Osteocyte (in vitro differentiated cells): Measurements from ENCODE around the gene CCDC47. TPM values are rescaled to one million over a fixed set of nuclear protein-coding genes. Genes with fewer than 3 reads are reported as not detected.
A peak's percentile ranks its signal among the peaks of the same experiment; 100 is the strongest.

Experiments
- DNase-seq: peaks from one replicate; pipeline ENCODE4 v3.0.0; 2021; ENCODE audit warnings: mixed read lengths; ENCODE audit not compliant: unreplicated experiment; ENCODE audit errors: extremely low spot score
- H3K27ac Mint-ChIP-seq: one replicate; pipeline ENCODE4 v1.8.0; 2021; ENCODE audit warnings: mild to moderate bottlenecking, mixed read lengths; ENCODE audit not compliant: unreplicated experiment
- H3K27me3 Mint-ChIP-seq: one replicate; pipeline ENCODE4 v1.8.0; 2021; ENCODE audit warnings: mixed read lengths; ENCODE audit not compliant: unreplicated experiment
- H3K36me3 Mint-ChIP-seq: one replicate; pipeline ENCODE4 v1.8.0; 2021; ENCODE audit warnings: mixed read lengths; ENCODE audit not compliant: unreplicated experiment
- H3K4me1 Mint-ChIP-seq: one replicate; pipeline ENCODE4 v1.8.0; 2021; ENCODE audit warnings: mixed read lengths; ENCODE audit not compliant: unreplicated experiment
- H3K4me3 Mint-ChIP-seq: one replicate; pipeline ENCODE4 v1.8.0; 2021; ENCODE audit warnings: mild to moderate bottlenecking, moderate library complexity, mixed read lengths; ENCODE audit not compliant: unreplicated experiment
- H3K9me3 Mint-ChIP-seq: one replicate; pipeline ENCODE4 v1.8.0; 2021; ENCODE audit warnings: mixed read lengths; ENCODE audit not compliant: unreplicated experiment
- CTCF ChIP-seq: fragments of 200-600 bp; sonication (generic); IDR thresholded peaks from 2 replicates; pipeline ENCODE4 v1.5.0; 2021; ENCODE audit warnings: antibody characterized with exemption, mild to moderate bottlenecking, moderate library complexity
- total RNA-seq: library from RNA; stranded (reverse); gene quantifications from 2 replicates; pipeline ENCODE4 v1.2.1, GENCODE V29; 2021

CCDC47 gene
- total RNA-seq, 1 donor from 2014 or later, result 80.6 TPM

GRCh38 chr17:63792055-63792729, 18.8 kb upstream of the CCDC47 start:
- Mint-ChIP-seq H3K27me3 (no peaks in the 10 kb centered on the region), H3K4me1 (no peaks in the 10 kb centered on the region), H3K36me3 (peaks cover 41% of the 10 kb centered on the region), H3K27ac (no peak overlapping the region), H3K4me3 (no peak overlapping the region), H3K9me3 (no peaks in the 10 kb centered on the region)
- no peak for TF ChIP-seq CTCF
- DNase-seq, result no peak

GRCh38 chr17:63790057-63790456, 16.7 kb upstream of the CCDC47 start:
- no peaks in the 10 kb centered on the region for H3K9me3 Mint-ChIP-seq
- no peaks in the 10 kb centered on the region for H3K27me3 Mint-ChIP-seq
- H3K36me3 Mint-ChIP-seq, result peaks cover 35% of the 10 kb centered on the region

GRCh38 chr17:63786971-63787711, 13.7 kb upstream of the CCDC47 start:
- no peaks in the 10 kb centered on the region for H3K27me3 Mint-ChIP-seq
- H3K4me1 Mint-ChIP-seq, result peaks cover 7% of the 10 kb centered on the region
- no peak for TF ChIP-seq CTCF
- no peak overlapping the region for H3K27ac Mint-ChIP-seq
- H3K4me3 Mint-ChIP-seq, result no peak overlapping the region
- peaks cover 18% of the 10 kb centered on the region for H3K36me3 Mint-ChIP-seq
- DNase-seq, result no peak
- H3K9me3 Mint-ChIP-seq, result no peaks in the 10 kb centered on the region

More at GRCh38 chr17:63790057-63790456, 16.7 kb upstream of the CCDC47 start:
- no peak overlapping the region for H3K4me3 Mint-ChIP-seq
- H3K4me1 Mint-ChIP-seq, result peaks cover 7% of the 10 kb centered on the region
- peak overlapping the region; percentile 34 for H3K27ac Mint-ChIP-seq
- TF ChIP-seq CTCF, result no peak
- no peak for DNase-seq

GRCh38 chr17:63786117-63786516, 12.7 kb upstream of the CCDC47 start:
- Mint-ChIP-seq H3K36me3 (peaks cover 18% of the 10 kb centered on the region), H3K27ac (no peak overlapping the region), H3K4me3 (no peak overlapping the region), H3K4me1 (peaks cover 7% of the 10 kb centered on the region), H3K27me3 (no peaks in the 10 kb centered on the region), H3K9me3 (no peaks in the 10 kb centered on the region)
- no peak for TF ChIP-seq CTCF
- DNase-seq, result no peak

- Mint-ChIP-seq H3K27ac (no peak overlapping the region), H3K27me3 (no peaks in the 10 kb centered on the region), H3K36me3 (peaks cover 18% of the 10 kb centered on the region), H3K4me1 (peaks cover 12% of the 10 kb centered on the region), H3K4me3 (no peak overlapping the region), H3K9me3 (no peaks in the 10 kb centered on the region)
- DNase-seq, result no peak
- TF ChIP-seq CTCF, result no peak
Measured at GRCh38 chr17:63785556-63785955, 12.2 kb upstream of the CCDC47 start.
